ENCODE measurements around the gene NUDCD3. TPM values are rescaled to one million over a fixed set of nuclear protein-coding genes. Genes with fewer than 3 reads are reported as not detected.

NUDCD3 gene
- total and polyA plus RNA-seq, 4 donors: 15.4 to 30.7 (median 24.3) TPM

GRCh38 chr7:44505595-44505994, 15.1 kb upstream of the NUDCD3 start (continued):
- TF ChIP-seq NR2F2 (IDR thresholded peaks at IDR 0.05) (no peak), HNF4G (IDR thresholded peaks at IDR 0.05) (no peak), HNF4A (conservative IDR thresholded peaks at IDR 0.05) (no peak), FOXA2 (IDR thresholded peaks at IDR 0.05) (no peak), JUND (IDR thresholded peaks at IDR 0.05) (no peak)
- TF ChIP-seq, protein P1, sequence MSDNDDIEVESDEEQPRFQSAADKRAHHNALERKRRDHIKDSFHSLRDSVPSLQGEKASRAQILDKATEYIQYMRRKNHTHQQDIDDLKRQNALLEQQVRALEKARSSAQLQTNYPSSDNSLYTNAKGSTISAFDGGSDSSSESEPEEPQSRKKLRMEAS (IDR thresholded peaks at IDR 0.05): no peak

DNA sequence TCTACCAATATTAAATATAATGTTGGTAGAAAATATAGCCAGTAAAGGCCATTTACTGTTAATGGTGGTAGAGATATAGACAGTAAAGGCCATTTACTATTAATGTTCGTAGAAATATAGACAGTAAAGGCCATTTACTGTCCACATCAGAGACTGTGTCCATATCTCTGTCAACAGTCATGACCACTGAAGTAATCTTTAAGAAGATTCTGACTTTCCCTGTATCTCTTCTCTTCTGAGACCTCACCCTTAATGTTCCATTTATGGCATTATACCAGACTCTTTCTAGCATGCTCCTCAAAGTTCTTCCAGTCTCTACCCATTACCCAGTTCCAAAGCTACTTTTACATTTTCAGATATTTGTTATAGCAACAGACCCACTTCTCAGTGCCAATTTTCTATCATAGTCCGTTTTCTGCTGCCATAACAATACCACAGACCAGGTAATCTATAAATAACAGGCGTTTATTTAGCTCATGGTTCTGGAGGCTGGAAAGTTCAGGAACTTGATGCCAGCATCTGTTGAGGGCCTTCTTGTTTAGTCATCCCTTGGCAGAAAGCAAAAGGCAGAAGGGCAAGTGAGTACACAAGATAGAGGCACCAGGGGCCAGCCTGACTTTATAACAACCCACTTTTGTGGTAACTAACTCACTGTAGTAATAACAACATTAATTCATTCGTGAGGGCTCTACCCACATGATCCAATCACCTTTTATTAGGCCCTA, 7.9 kb upstream of the NUDCD3 start:
- Histone ChIP-seq H3K4me1 (ENCODE audit: control insufficient read depth in 4 of 4, insufficient read depth in 4 of 4, low read length in 3 of 4) (no peaks in the 10 kb centered on the region), H3K27ac (ENCODE audit: low read depth in 1 of 2, low read length in 2 of 2) (no peak overlapping the region), H3K4me3 (ENCODE audit: low read depth in 1 of 3, low read length in 3 of 3) (no peak overlapping the region), H3K27me3 (ENCODE audit: control insufficient read depth in 4 of 4, insufficient read depth in 4 of 4, low read length in 3 of 4) (no peaks in the 10 kb centered on the region), H3K36me3 (ENCODE audit: control insufficient read depth in 4 of 4, insufficient read depth in 3 of 4, low read depth in 1 of 4, low read length in 3 of 4) (no peaks in the 10 kb centered on the region), H3K9me3 (ENCODE audit: control insufficient read depth in 4 of 4, low read length in 3 of 4) (no peaks in the 10 kb centered on the region), H3K9ac (ENCODE audit: low read depth in 1 of 2, low read length in 2 of 2) (no peak overlapping the region)
- 60% methylated on average over 4 of the region's 4 CpGs for WGBS
- TF ChIP-seq TAF1 (conservative IDR thresholded peaks at IDR 0.05): no peak
- TF ChIP-seq NR2F2 (IDR thresholded peaks at IDR 0.05): no peak
- TF ChIP-seq EGR1 (IDR thresholded peaks at IDR 0.05; ENCODE audit: low read depth in 2 of 2): no peak
- no peak for TF ChIP-seq REST (IDR thresholded peaks at IDR 0.05)
- no peak for TF ChIP-seq JUND (IDR thresholded peaks at IDR 0.05)
- no peak for TF ChIP-seq FOXA2 (IDR thresholded peaks at IDR 0.05)
- TF ChIP-seq ATF3 (IDR thresholded peaks at IDR 0.05): no peak
- TF ChIP-seq, protein P1 (IDR thresholded peaks at IDR 0.05): no peak
- no peak for TF ChIP-seq HNF4A (conservative IDR thresholded peaks at IDR 0.05)
- no peak for TF ChIP-seq CTCF (IDR thresholded peaks at IDR 0.05; ENCODE audit: low read depth, low read length, missing input control)
- DNase-seq (ENCODE audit: low spot score): no peak

All from liver (tissue), 9 donors.